ENCODE results near the gene TDRD10. TPM values are rescaled to one million over a fixed set of nuclear protein-coding genes. Genes with fewer than 3 reads are reported as not detected.

TDRD10 gene
- total and polyA plus RNA-seq, 2 of the 8 experiments (the other 6 are each of a cell fraction or from before 2014, with no cell fraction given): 0.15 to 0.27 TPM

GRCh38 chr1:154552036-154552435 lies 50.0 kb downstream of the TDRD10 start (continued):
- TF ChIP-seq NRF1 (IDR thresholded peaks at IDR 0.05; ENCODE audit: low read depth, low read length) (no peak), SRF (IDR thresholded peaks at IDR 0.05; ENCODE audit: low read depth, low read length) (no peak), RNF2 (IDR thresholded peaks at IDR 0.05; ENCODE audit: borderline replicate concordance, low read depth, low read length, missing control alignments, poor library complexity, severe bottlenecking) (no peak), GABPA (IDR thresholded peaks at IDR 0.05; ENCODE audit: borderline replicate concordance, insufficient read depth, low read length) (no peak)

Data from H1 (cell line).